Fibroblast of lung (primary cell): ENCODE measurements around the gene ZFP36L1. TPM values are rescaled to one million over a fixed set of nuclear protein-coding genes. Genes with fewer than 3 reads are reported as not detected.

ENCODE experiments used
- DNase-seq, 2 donors: peaks; one replicate each; pipeline versions ENCODE4 v3.0.0 to v3.0.0-alpha.2; 2010; ENCODE audit warnings: low read depth in 2 of 2
- H2AFZ ChIP-seq: 2 replicates; pipeline ENCODE4 v1.5.1; 2012; ENCODE audit warnings: low read length, control low read depth, inconsistent platforms
- H3K27ac ChIP-seq: 2 replicates; pipeline ENCODE4 v1.5.1; 2011; ENCODE audit warnings: low read length, control low read depth; ENCODE audit not compliant: insufficient read depth
- H3K27me3 ChIP-seq: 2 replicates; pipeline ENCODE4 v1.5.1; 2011; ENCODE audit warnings: mild to moderate bottlenecking, low read length; ENCODE audit not compliant: control insufficient read depth, insufficient read depth
- H3K36me3 ChIP-seq: 2 replicates; pipeline ENCODE4 v1.5.1; 2011; ENCODE audit warnings: low read length; ENCODE audit not compliant: control insufficient read depth, insufficient read depth
- H3K4me1 ChIP-seq: 2 replicates; pipeline ENCODE4 v1.5.1; 2011; ENCODE audit warnings: low read length; ENCODE audit not compliant: control insufficient read depth, insufficient read depth; ENCODE audit errors: extremely low read depth
- H3K4me2 ChIP-seq: 2 replicates; pipeline ENCODE4 v1.5.1; 2011; ENCODE audit warnings: low read length, control low read depth; ENCODE audit not compliant: insufficient read depth; ENCODE audit errors: extremely low read depth
- H3K4me3 ChIP-seq, 4 experiments: fragments of 200-600 bp in 1 of 4; sonication (generic) in 1 of 4; replicated peaks in 1 of 4; 2 replicates each; pipeline ENCODE4 v1.5.1; 2011 to 2016; ENCODE audit warnings: low read length in 4 of 4, low read depth in 3 of 4, mild to moderate bottlenecking in 3 of 4, control low read depth in 2 of 4, inconsistent platforms in 1 of 4, mixed read lengths in 1 of 4; ENCODE audit not compliant: insufficient read depth in 1 of 4; ENCODE audit errors: control extremely low read depth in 1 of 4
- H3K79me2 ChIP-seq: 2 replicates; pipeline ENCODE4 v1.5.1; 2012; ENCODE audit warnings: mild to moderate bottlenecking, low read length, inconsistent platforms; ENCODE audit not compliant: control insufficient read depth, insufficient read depth
- H3K9ac ChIP-seq: 2 replicates; pipeline ENCODE4 v1.5.1; 2011; ENCODE audit warnings: mild to moderate bottlenecking, low read length, control low read depth; ENCODE audit not compliant: insufficient read depth
- H3K9me3 ChIP-seq: 2 replicates; pipeline ENCODE4 v1.5.1; 2012; ENCODE audit warnings: low read depth, low read length; ENCODE audit not compliant: control insufficient read depth, insufficient read depth
- H4K20me1 ChIP-seq: 2 replicates; pipeline ENCODE4 v1.5.1; 2011; ENCODE audit warnings: low read length; ENCODE audit not compliant: control insufficient read depth, insufficient read depth; ENCODE audit errors: extremely low read depth
- CTCF ChIP-seq, 2 donors: IDR thresholded peaks in 1 of 2; conservative IDR thresholded peaks in 1 of 2; 1 replicate in 1 of 2; 2 replicates in 1 of 2; pipeline ENCODE4 v1.5.1; 2011 to 2012; ENCODE audit warnings: low read length in 2 of 2, control low read depth in 1 of 2, inconsistent platforms in 1 of 2, low read depth in 1 of 2, mild to moderate bottlenecking in 1 of 2
- EZH2 ChIP-seq: IDR thresholded peaks from 2 replicates; pipeline ENCODE4 v1.5.1; 2012; ENCODE audit warnings: low read length, control low read depth, mild to moderate bottlenecking; ENCODE audit errors: missing control alignments
- polyA plus RNA-seq, 2 donors: library from polyadenylated mRNA; depleted of rRNA in 1 of 2; stranded (reverse) in 1 of 2; unstranded in 1 of 2; fragments of >200 nt; gene quantifications; 2 replicates each; pipeline ENCODE4 v1.2.1, GENCODE V29; 2011 to 2012; ENCODE audit warnings: missing spikeins in 1 of 2
- total RNA-seq: library from RNA; depleted of rRNA; stranded (reverse); fragments of >200 nt; gene quantifications from 2 replicates; pipeline ENCODE4 v1.2.1, GENCODE V29; 2014

Gene ZFP36L1
- total and polyA plus RNA-seq, 2 donors (not counting 1 experiment from before 2014, with no cell fraction given) = 22.0 to 41.7 TPM

- Histone ChIP-seq H3K27me3 (no peaks in the 10 kb centered on the region), H3K9ac (no peak overlapping the region), H3K9me3 (no peaks in the 10 kb centered on the region), H4K20me1 (no peaks in the 10 kb centered on the region), H3K4me1 (peaks cover 32% of the 10 kb centered on the region), H3K27ac (peak overlapping the region; percentile 70), H3K4me3 (no peak overlapping the region), H3K36me3 (no peaks in the 10 kb centered on the region), H3K4me2 (no peak overlapping the region), H2AFZ (peak overlapping the region; percentile 6), H3K79me2 (no peaks in the 10 kb centered on the region)
- DNase-seq = no peak
- TF ChIP-seq CTCF (conservative IDR thresholded peaks at IDR 0.05 in 1 of 2, IDR thresholded peaks at IDR 0.05 in 1 of 2; ENCODE audit: low read depth in 1 of 2, low read length in 2 of 2) = no peak
- no peak for TF ChIP-seq EZH2
Measured at GRCh38 chr14:68781161-68782021, 11.5 kb downstream of the ZFP36L1 start.

GRCh38 chr14:68780358-68781160 is 12.3 kb downstream of the ZFP36L1 start:
- H3K27me3 ChIP-seq = no peaks in the 10 kb centered on the region
- H3K4me2 ChIP-seq = peak overlapping the region; percentile 13
- H3K4me1 ChIP-seq = peaks cover 32% of the 10 kb centered on the region
- H3K4me3 ChIP-seq = no peak overlapping the region
- peak overlapping the region; percentile 6 for H2AFZ ChIP-seq
- H3K27ac ChIP-seq = peak overlapping the region; percentile 70
- DNase-seq = peak; percentile 61 to 73
- no peaks in the 10 kb centered on the region for H3K9me3 ChIP-seq
- H3K79me2 ChIP-seq = no peaks in the 10 kb centered on the region
- H4K20me1 ChIP-seq = no peaks in the 10 kb centered on the region
- no peak overlapping the region for H3K9ac ChIP-seq
- TF ChIP-seq EZH2 = no peak
- TF ChIP-seq CTCF (conservative IDR thresholded peaks at IDR 0.05 in 1 of 2, IDR thresholded peaks at IDR 0.05 in 1 of 2; ENCODE audit: low read depth in 1 of 2, low read length in 2 of 2) = no peak
- no peaks in the 10 kb centered on the region for H3K36me3 ChIP-seq

- H3K4me3 ChIP-seq = no peak overlapping the region
- peaks cover 26% of the 10 kb centered on the region for H3K4me1 ChIP-seq
Measured at GRCh38 chr14:68779761-68780323, 13.0 kb downstream of the ZFP36L1 start.

More at GRCh38 chr14:68779761-68780323, 13.0 kb downstream of the ZFP36L1 start:
- peak; percentile 88 to 97 for DNase-seq
- peak overlapping the region; percentile 70 for H3K27ac ChIP-seq
- no peaks in the 10 kb centered on the region for H3K27me3 ChIP-seq
- H3K36me3 ChIP-seq = no peaks in the 10 kb centered on the region
- no peak overlapping the region for H3K9ac ChIP-seq
- TF ChIP-seq CTCF (conservative IDR thresholded peaks at IDR 0.05 in 1 of 2, IDR thresholded peaks at IDR 0.05 in 1 of 2; ENCODE audit: low read depth in 1 of 2, low read length in 2 of 2) = no peak
- no peak for TF ChIP-seq EZH2
- H4K20me1 ChIP-seq = no peaks in the 10 kb centered on the region
- H3K4me2 ChIP-seq = peak overlapping the region; percentile 13
- H3K79me2 ChIP-seq = no peaks in the 10 kb centered on the region
- H2AFZ ChIP-seq = no peak overlapping the region
- H3K9me3 ChIP-seq = no peaks in the 10 kb centered on the region
